ENCODE results near the gene GTF3C6.
"Not testable (repeated sequence)": the region's sequence is repeated elsewhere in the genome, so short reads cannot be mapped to it uniquely, and the experiment has no call there.

Gene GTF3C6

GRCh38 chr6:110950440-110950839, 8.1 kb upstream of the GTF3C6 start:
- Histone ChIP-seq H3K4me1 (ENCODE audit: control insufficient read depth, low read depth, low read length) (no peaks in the 10 kb centered on the region), H3K27ac (ENCODE audit: low read depth, low read length) (no peak overlapping the region), H3K4me2 (ENCODE audit: low read length) (no peak overlapping the region), H4K8ac (ENCODE audit: low read depth, low read length) (no peak overlapping the region), H3K18ac (ENCODE audit: low read length) (no peak overlapping the region), H2BK15ac (replicated peaks; ENCODE audit: low read depth) (no peak overlapping the region), H3K9ac (ENCODE audit: low read length) (no peak overlapping the region), H3K36me3 (ENCODE audit: control insufficient read depth, insufficient read depth, low read length) (no peaks in the 10 kb centered on the region), H2BK5ac (ENCODE audit: low read length) (no peak overlapping the region), H3K23ac (ENCODE audit: low read length) (no peak overlapping the region), H3K27me3 (ENCODE audit: insufficient read depth, low read length, poor library complexity) (no peaks in the 10 kb centered on the region), H2AK5ac (ENCODE audit: low read length) (no peak overlapping the region), H4K5ac (ENCODE audit: low read length) (no peak overlapping the region), H3K79me1 (ENCODE audit: low read length) (no peaks in the 10 kb centered on the region), H3K4ac (ENCODE audit: low read depth, low read length) (no peak overlapping the region), H3K4me3 (ENCODE audit: low read length) (no peak overlapping the region), H3K79me2 (ENCODE audit: control insufficient read depth, insufficient read depth, low read length) (no peaks in the 10 kb centered on the region), H3K56ac (ENCODE audit: low read length) (no peak overlapping the region), H2BK120ac (ENCODE audit: low read depth, low read length) (no peak overlapping the region)
- DNase-seq, result no peak

GRCh38 chr6:110951008-110951407, 7.5 kb upstream of the GTF3C6 start:
- no peaks in the 10 kb centered on the region for H3K79me1 ChIP-seq (ENCODE audit: low read length)
- no peak overlapping the region for H2BK15ac ChIP-seq (replicated peaks; ENCODE audit: low read depth)
- no peak overlapping the region for H3K4me2 ChIP-seq (ENCODE audit: low read length)
- H2BK120ac ChIP-seq (ENCODE audit: low read depth, low read length), result no peak overlapping the region
- H4K8ac ChIP-seq (ENCODE audit: low read depth, low read length), result no peak overlapping the region
- no peak overlapping the region for H2AK5ac ChIP-seq (ENCODE audit: low read length)
- H3K36me3 ChIP-seq (ENCODE audit: control insufficient read depth, insufficient read depth, low read length), result no peaks in the 10 kb centered on the region
- no peak overlapping the region for H3K56ac ChIP-seq (ENCODE audit: low read length)
- H3K18ac ChIP-seq (ENCODE audit: low read length), result no peak overlapping the region
- DNase-seq, result no peak
- H3K9ac ChIP-seq (ENCODE audit: low read length), result no peak overlapping the region
- no peaks in the 10 kb centered on the region for H3K27me3 ChIP-seq (ENCODE audit: insufficient read depth, low read length, poor library complexity)
- H3K23ac ChIP-seq (ENCODE audit: low read length), result no peak overlapping the region
- no peak overlapping the region for H3K4me3 ChIP-seq (ENCODE audit: low read length)
- H3K4me1 ChIP-seq (ENCODE audit: control insufficient read depth, low read depth, low read length), result no peaks in the 10 kb centered on the region
- H3K4ac ChIP-seq (ENCODE audit: low read depth, low read length), result no peak overlapping the region
- no peaks in the 10 kb centered on the region for H3K79me2 ChIP-seq (ENCODE audit: control insufficient read depth, insufficient read depth, low read length)
- no peak overlapping the region for H4K5ac ChIP-seq (ENCODE audit: low read length)
- H2BK5ac ChIP-seq (ENCODE audit: low read length), result no peak overlapping the region
- no CpG with 5 or more reads among the region's 1 CpG for WGBS (ENCODE audit: extremely low coverage, insufficient coverage, low lambda C conversion rate)
- no peak overlapping the region for H3K27ac ChIP-seq (ENCODE audit: low read depth, low read length)

- H3K4me1 ChIP-seq (ENCODE audit: control insufficient read depth, low read depth, low read length), result no peaks in the 10 kb centered on the region
- DNase-seq, result peak; percentile 16
- no peak overlapping the region for H2BK120ac ChIP-seq (ENCODE audit: low read depth, low read length)
- H4K5ac ChIP-seq (ENCODE audit: low read length), result no peak overlapping the region
- no peak overlapping the region for H3K4me3 ChIP-seq (ENCODE audit: low read length)
- H2BK15ac ChIP-seq (replicated peaks; ENCODE audit: low read depth), result no peak overlapping the region
- no peaks in the 10 kb centered on the region for H3K36me3 ChIP-seq (ENCODE audit: control insufficient read depth, insufficient read depth, low read length)
- H2BK5ac ChIP-seq (ENCODE audit: low read length), result no peak overlapping the region
- no peak overlapping the region for H3K56ac ChIP-seq (ENCODE audit: low read length)
- no peak overlapping the region for H3K4ac ChIP-seq (ENCODE audit: low read depth, low read length)
- no peaks in the 10 kb centered on the region for H3K79me1 ChIP-seq (ENCODE audit: low read length)
- WGBS (ENCODE audit: extremely low coverage, insufficient coverage, low lambda C conversion rate), result no CpG with 5 or more reads among the region's 8 CpGs
- no peak overlapping the region for H3K27ac ChIP-seq (ENCODE audit: low read depth, low read length)
- no peaks in the 10 kb centered on the region for H3K79me2 ChIP-seq (ENCODE audit: control insufficient read depth, insufficient read depth, low read length)
- no peak overlapping the region for H3K23ac ChIP-seq (ENCODE audit: low read length)
- H3K27me3 ChIP-seq (ENCODE audit: insufficient read depth, low read length, poor library complexity), result no peaks in the 10 kb centered on the region
- no peak overlapping the region for H3K4me2 ChIP-seq (ENCODE audit: low read length)
- no peak overlapping the region for H4K8ac ChIP-seq (ENCODE audit: low read depth, low read length)
- no peak overlapping the region for H3K18ac ChIP-seq (ENCODE audit: low read length)
- no peak overlapping the region for H2AK5ac ChIP-seq (ENCODE audit: low read length)
- H3K9ac ChIP-seq (ENCODE audit: low read length), result no peak overlapping the region
Measured at GRCh38 chr6:110951986-110952794, 6.3 kb upstream of the GTF3C6 start.

GRCh38 chr6:110953633-110954303, 4.7 kb upstream of the GTF3C6 start:
- Histone ChIP-seq H4K8ac (ENCODE audit: low read depth, low read length) (no peak overlapping the region), H2BK120ac (ENCODE audit: low read depth, low read length) (no peak overlapping the region), H3K27me3 (ENCODE audit: insufficient read depth, low read length, poor library complexity) (no peaks in the 10 kb centered on the region), H3K79me1 (ENCODE audit: low read length) (no peaks in the 10 kb centered on the region), H2AK5ac (ENCODE audit: low read length) (no peak overlapping the region), H2BK5ac (ENCODE audit: low read length) (no peak overlapping the region), H3K4me1 (ENCODE audit: control insufficient read depth, low read depth, low read length) (no peaks in the 10 kb centered on the region), H4K5ac (ENCODE audit: low read length) (no peak overlapping the region), H3K79me2 (ENCODE audit: control insufficient read depth, insufficient read depth, low read length) (peaks cover 1% of the 10 kb centered on the region), H3K36me3 (ENCODE audit: control insufficient read depth, insufficient read depth, low read length) (no peaks in the 10 kb centered on the region), H3K4ac (ENCODE audit: low read depth, low read length) (no peak overlapping the region), H3K18ac (ENCODE audit: low read length) (no peak overlapping the region), H3K4me2 (ENCODE audit: low read length) (no peak overlapping the region), H3K27ac (ENCODE audit: low read depth, low read length) (no peak overlapping the region), H3K56ac (ENCODE audit: low read length) (no peak overlapping the region), H3K9ac (ENCODE audit: low read length) (no peak overlapping the region), H2BK15ac (replicated peaks; ENCODE audit: low read depth) (no peak overlapping the region), H3K4me3 (ENCODE audit: low read length) (no peak overlapping the region), H3K23ac (ENCODE audit: low read length) (no peak overlapping the region)
- no CpG with 5 or more reads among the region's 6 CpGs for WGBS (ENCODE audit: extremely low coverage, insufficient coverage, low lambda C conversion rate)
- no peak for DNase-seq

- Histone ChIP-seq H3K18ac (ENCODE audit: low read length) (no peak overlapping the region), H3K27ac (ENCODE audit: low read depth, low read length) (no peak overlapping the region)
Measured at GRCh38 chr6:110960014-110960390, 1.5 kb downstream of the GTF3C6 start.

GRCh38 chr6:110962636-110963035, 4.1 kb downstream of the GTF3C6 start:
- not testable (repeated sequence) for H3K4me3 ChIP-seq (ENCODE audit: low read length); H2BK5ac ChIP-seq (ENCODE audit: low read length); H3K79me1 ChIP-seq (ENCODE audit: low read length); H2AK5ac ChIP-seq (ENCODE audit: low read length); H3K4ac ChIP-seq (ENCODE audit: low read depth, low read length); H2BK120ac ChIP-seq (ENCODE audit: low read depth, low read length); H3K56ac ChIP-seq (ENCODE audit: low read length); H3K23ac ChIP-seq (ENCODE audit: low read length); H3K79me2 ChIP-seq (ENCODE audit: control insufficient read depth, insufficient read depth, low read length); H3K36me3 ChIP-seq (ENCODE audit: control insufficient read depth, insufficient read depth, low read length); H3K4me1 ChIP-seq (ENCODE audit: control insufficient read depth, low read depth, low read length); H4K5ac ChIP-seq (ENCODE audit: low read length); DNase-seq; H3K27me3 ChIP-seq (ENCODE audit: insufficient read depth, low read length, poor library complexity); H3K4me2 ChIP-seq (ENCODE audit: low read length); H3K18ac ChIP-seq (ENCODE audit: low read length); H2BK15ac ChIP-seq (replicated peaks; ENCODE audit: low read depth); H4K8ac ChIP-seq (ENCODE audit: low read depth, low read length); H3K9ac ChIP-seq (ENCODE audit: low read length); H3K27ac ChIP-seq (ENCODE audit: low read depth, low read length)
- WGBS (ENCODE audit: extremely low coverage, insufficient coverage, low lambda C conversion rate), result no CpG with 5 or more reads among the region's 20 CpGs

More at GRCh38 chr6:110960014-110960390, 1.5 kb downstream of the GTF3C6 start:
- Histone ChIP-seq H3K4ac (ENCODE audit: low read depth, low read length) (no peak overlapping the region), H3K4me2 (ENCODE audit: low read length) (no peak overlapping the region), H3K79me2 (ENCODE audit: control insufficient read depth, insufficient read depth, low read length) (peaks cover 6% of the 10 kb centered on the region), H3K23ac (ENCODE audit: low read length) (no peak overlapping the region), H3K36me3 (ENCODE audit: control insufficient read depth, insufficient read depth, low read length) (no peaks in the 10 kb centered on the region), H2BK120ac (ENCODE audit: low read depth, low read length) (no peak overlapping the region), H3K27me3 (ENCODE audit: insufficient read depth, low read length, poor library complexity) (no peaks in the 10 kb centered on the region), H2BK5ac (ENCODE audit: low read length) (no peak overlapping the region), H2BK15ac (replicated peaks; ENCODE audit: low read depth) (no peak overlapping the region), H3K4me3 (ENCODE audit: low read length) (no peak overlapping the region), H4K5ac (ENCODE audit: low read length) (no peak overlapping the region), H2AK5ac (ENCODE audit: low read length) (no peak overlapping the region), H3K9ac (ENCODE audit: low read length) (no peak overlapping the region), H3K4me1 (ENCODE audit: control insufficient read depth, low read depth, low read length) (no peaks in the 10 kb centered on the region), H4K8ac (ENCODE audit: low read depth, low read length) (no peak overlapping the region), H3K79me1 (ENCODE audit: low read length) (no peaks in the 10 kb centered on the region), H3K56ac (ENCODE audit: low read length) (peak overlapping the region; percentile 25)
- DNase-seq, result no peak
